Retinal pigment epithelial cell (primary cell): ENCODE data around the gene KMT5B.

ENCODE experiments used
- DNase-seq: peaks from one replicate; pipeline ENCODE4 v3.0.0-alpha.2; 2010; ENCODE audit warnings: low read depth
- H3K4me3 ChIP-seq: 2 replicates; pipeline ENCODE4 v1.5.1; 2011; ENCODE audit warnings: mild to moderate bottlenecking, low read length, control low read depth, moderate library complexity
- TF ChIP-seq, protein P1 (sequence below): conservative IDR thresholded peaks from 2 replicates; pipeline ENCODE4 v1.5.1; 2011; ENCODE audit warnings: low read depth, low read length, control low read depth, inconsistent platforms

Gene KMT5B

GRCh38 chr11:68166969-68167368 is 46.1 kb downstream of the KMT5B start:
- TF ChIP-seq, protein P1, sequence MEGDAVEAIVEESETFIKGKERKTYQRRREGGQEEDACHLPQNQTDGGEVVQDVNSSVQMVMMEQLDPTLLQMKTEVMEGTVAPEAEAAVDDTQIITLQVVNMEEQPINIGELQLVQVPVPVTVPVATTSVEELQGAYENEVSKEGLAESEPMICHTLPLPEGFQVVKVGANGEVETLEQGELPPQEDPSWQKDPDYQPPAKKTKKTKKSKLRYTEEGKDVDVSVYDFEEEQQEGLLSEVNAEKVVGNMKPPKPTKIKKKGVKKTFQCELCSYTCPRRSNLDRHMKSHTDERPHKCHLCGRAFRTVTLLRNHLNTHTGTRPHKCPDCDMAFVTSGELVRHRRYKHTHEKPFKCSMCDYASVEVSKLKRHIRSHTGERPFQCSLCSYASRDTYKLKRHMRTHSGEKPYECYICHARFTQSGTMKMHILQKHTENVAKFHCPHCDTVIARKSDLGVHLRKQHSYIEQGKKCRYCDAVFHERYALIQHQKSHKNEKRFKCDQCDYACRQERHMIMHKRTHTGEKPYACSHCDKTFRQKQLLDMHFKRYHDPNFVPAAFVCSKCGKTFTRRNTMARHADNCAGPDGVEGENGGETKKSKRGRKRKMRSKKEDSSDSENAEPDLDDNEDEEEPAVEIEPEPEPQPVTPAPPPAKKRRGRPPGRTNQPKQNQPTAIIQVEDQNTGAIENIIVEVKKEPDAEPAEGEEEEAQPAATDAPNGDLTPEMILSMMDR, result no peak
- no peak for DNase-seq
- H3K4me3 ChIP-seq, result no peak overlapping the region

- DNase-seq, result no peak
- TF ChIP-seq, protein P1, result no peak
- no peak overlapping the region for H3K4me3 ChIP-seq
Measured at GRCh38 chr11:68165601-68166000, 47.5 kb downstream of the KMT5B start.

DNA sequence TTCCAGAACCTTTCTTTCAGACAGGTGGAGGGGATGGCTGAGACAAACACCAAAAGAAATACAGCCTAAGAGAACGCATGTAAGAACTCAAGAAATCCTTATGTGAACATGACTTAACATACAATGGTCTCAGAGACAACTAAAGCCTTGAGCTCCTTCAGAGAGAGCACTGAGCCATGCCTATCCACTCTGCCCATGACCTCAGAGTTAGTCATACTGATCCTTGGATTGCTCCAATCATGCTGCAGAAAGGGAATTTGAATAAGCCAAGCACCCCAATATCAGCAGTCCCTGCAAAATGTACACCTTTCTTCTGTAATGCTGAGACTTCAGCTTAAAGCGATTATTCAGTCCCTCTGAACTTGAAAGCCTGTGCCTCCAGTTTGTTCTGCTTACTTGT is 48.7 kb downstream of the KMT5B start:
- no peak overlapping the region for H3K4me3 ChIP-seq
- TF ChIP-seq, protein P1, result no peak
- DNase-seq, result peak; percentile 7

DNA sequence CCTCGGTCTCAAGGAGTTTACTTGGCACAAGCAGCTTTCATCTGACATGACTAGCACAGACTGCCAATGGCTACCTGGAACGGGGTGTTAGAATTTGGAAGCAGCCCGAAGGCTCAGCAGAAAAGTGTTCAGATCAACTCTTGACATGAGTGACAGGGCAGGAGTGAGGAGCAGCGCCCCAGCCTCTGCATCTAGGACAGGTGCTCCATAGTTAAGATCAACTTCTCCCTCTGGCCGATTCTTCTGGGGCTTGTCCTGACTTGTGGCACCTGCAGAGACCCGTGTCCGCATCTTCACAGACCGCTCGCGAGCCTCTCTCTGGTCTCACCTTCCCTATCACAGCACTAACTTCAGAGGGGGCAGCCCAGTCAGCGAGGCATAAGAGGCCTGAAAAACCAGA is 49.4 kb downstream of the KMT5B start:
- TF ChIP-seq, protein P1, result no peak
- DNase-seq, result no peak
- H3K4me3 ChIP-seq, result no peak overlapping the region

DNA sequence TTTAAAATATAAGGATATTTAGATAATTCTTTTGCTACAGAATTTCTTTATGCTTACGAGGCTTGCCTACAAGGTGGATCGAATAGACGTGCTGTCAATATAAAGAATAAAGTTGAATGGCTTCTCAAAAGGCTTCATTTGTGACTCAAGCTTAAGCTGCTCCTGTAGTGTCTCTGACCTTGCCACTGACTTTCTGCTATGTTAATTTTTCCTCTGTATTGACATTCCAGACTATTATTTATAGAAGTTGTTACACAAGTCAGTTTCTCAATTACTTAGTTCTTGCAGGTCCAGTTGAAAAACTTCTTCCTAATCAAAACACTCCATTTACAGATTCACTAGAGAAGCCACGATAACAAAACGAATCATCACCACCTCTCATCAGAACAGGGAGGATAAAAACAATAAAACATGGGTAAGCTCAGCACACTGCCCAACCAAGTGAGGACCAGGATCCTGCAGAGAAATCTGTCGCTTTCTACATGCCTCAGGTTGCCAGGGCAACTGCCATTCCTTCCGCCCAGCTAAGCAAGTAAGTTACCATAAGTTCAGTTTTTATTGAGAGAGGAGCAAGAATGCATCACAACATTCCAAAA is 52.9 kb downstream of the KMT5B start:
- TF ChIP-seq, protein P1, result no peak
- no peak for DNase-seq
- no peak overlapping the region for H3K4me3 ChIP-seq

DNA sequence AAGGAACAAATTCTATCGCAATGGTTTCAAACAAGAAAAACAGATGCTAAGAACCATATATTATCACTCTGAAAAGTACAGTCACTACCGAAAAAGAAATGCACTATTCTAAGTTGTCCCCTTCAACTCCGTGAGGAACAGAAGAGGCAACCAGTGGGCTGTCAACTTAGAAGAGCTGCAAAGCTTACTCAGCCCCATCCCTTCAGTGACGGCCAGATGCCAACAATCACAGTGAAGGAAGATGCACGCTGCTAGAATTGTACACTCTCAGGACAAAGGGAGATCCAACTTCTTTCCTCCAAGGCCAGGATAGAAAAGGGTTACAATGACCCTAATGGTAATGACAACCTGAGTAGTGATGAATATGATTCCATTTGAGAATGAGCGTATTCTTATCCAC is 53.4 kb downstream of the KMT5B start:
- H3K4me3 ChIP-seq, result no peak overlapping the region
- TF ChIP-seq, protein P1, result no peak

GRCh38 chr11:68159161-68159560 is 53.9 kb downstream of the KMT5B start:
- no peak for DNase-seq
- H3K4me3 ChIP-seq, result no peak overlapping the region

More for the DNA sequence above, 53.4 kb downstream of the KMT5B start:
- no peak for DNase-seq

More at GRCh38 chr11:68159161-68159560, 53.9 kb downstream of the KMT5B start:
- TF ChIP-seq, protein P1, result no peak
